Endothelial cell (in vitro differentiated cells): Measurements from ENCODE around the gene ST8SIA5. TPM values are rescaled to one million over a fixed set of nuclear protein-coding genes. Genes with fewer than 3 reads are reported as not detected.

Experiments
- DNase-seq: peaks from one replicate; pipeline ENCODE4 v3.0.0; 2021; ENCODE audit warnings: low spot score
- H3K27ac Mint-ChIP-seq: one replicate; pipeline ENCODE4 v1.8.0; 2021; ENCODE audit warnings: mixed read lengths, inconsistent platforms; ENCODE audit not compliant: unreplicated experiment
- H3K27me3 Mint-ChIP-seq: one replicate; pipeline ENCODE4 v1.8.0; 2021; ENCODE audit warnings: mild to moderate bottlenecking, moderate library complexity, mixed read lengths, inconsistent platforms; ENCODE audit not compliant: unreplicated experiment
- H3K36me3 Mint-ChIP-seq: one replicate; pipeline ENCODE4 v1.8.0; 2021; ENCODE audit warnings: mild to moderate bottlenecking, low read depth, mixed read lengths, inconsistent platforms; ENCODE audit not compliant: unreplicated experiment
- H3K4me1 Mint-ChIP-seq: one replicate; pipeline ENCODE4 v1.8.0; 2021; ENCODE audit warnings: mild to moderate bottlenecking, mixed read lengths, inconsistent platforms; ENCODE audit not compliant: unreplicated experiment
- H3K4me3 Mint-ChIP-seq: one replicate; pipeline ENCODE4 v1.8.0; 2021; ENCODE audit warnings: mild to moderate bottlenecking, mixed read lengths, inconsistent platforms; ENCODE audit not compliant: unreplicated experiment
- H3K9me3 Mint-ChIP-seq: one replicate; pipeline ENCODE4 v1.8.0; 2021; ENCODE audit warnings: mixed read lengths, inconsistent platforms; ENCODE audit not compliant: unreplicated experiment
- total RNA-seq: library from RNA; stranded (reverse); fragmentation: NEBNext Ultra II Directional; extraction: Animal tissue kit (Norgen Biotek cat#: 25700); gene quantifications from one replicate; pipeline ENCODE4 v1.2.1, GENCODE V29; 2021; ENCODE audit not compliant: unreplicated experiment
- TF ChIP-seq, protein P1 (sequence below): fragments of 200-600 bp; sonication (generic); IDR thresholded peaks from one replicate; pipeline ENCODE4 v1.5.0; 2021; ENCODE audit warnings: antibody characterized with exemption; ENCODE audit not compliant: unreplicated experiment

ST8SIA5 gene
- total RNA-seq, 1 donor from 2014 or later, result 0.49 TPM

DNA sequence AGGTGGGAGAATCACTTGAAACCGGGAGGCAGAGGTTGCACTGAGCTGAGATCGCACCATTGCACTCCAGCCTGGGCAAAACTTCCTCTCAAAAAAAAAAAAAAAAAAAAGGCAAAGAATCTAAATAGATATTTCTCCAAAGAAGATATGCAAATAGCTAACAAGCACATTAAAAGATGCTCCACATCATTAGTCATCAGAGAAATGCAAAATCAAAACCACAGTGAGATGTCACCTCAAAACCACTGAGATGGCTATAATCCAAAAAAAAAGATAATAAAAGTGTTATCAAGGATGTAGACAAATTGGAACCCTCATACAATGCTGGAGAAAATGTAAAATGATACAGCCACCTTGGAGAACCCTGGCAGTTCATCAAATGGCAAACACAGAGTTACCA is 8.4 kb downstream of the ST8SIA5 start:
- TF ChIP-seq, protein P1, sequence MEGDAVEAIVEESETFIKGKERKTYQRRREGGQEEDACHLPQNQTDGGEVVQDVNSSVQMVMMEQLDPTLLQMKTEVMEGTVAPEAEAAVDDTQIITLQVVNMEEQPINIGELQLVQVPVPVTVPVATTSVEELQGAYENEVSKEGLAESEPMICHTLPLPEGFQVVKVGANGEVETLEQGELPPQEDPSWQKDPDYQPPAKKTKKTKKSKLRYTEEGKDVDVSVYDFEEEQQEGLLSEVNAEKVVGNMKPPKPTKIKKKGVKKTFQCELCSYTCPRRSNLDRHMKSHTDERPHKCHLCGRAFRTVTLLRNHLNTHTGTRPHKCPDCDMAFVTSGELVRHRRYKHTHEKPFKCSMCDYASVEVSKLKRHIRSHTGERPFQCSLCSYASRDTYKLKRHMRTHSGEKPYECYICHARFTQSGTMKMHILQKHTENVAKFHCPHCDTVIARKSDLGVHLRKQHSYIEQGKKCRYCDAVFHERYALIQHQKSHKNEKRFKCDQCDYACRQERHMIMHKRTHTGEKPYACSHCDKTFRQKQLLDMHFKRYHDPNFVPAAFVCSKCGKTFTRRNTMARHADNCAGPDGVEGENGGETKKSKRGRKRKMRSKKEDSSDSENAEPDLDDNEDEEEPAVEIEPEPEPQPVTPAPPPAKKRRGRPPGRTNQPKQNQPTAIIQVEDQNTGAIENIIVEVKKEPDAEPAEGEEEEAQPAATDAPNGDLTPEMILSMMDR, result no peak
- Mint-ChIP-seq H3K4me3 (no peak overlapping the region), H3K27me3 (peaks cover 4% of the 10 kb centered on the region), H3K4me1 (no peaks in the 10 kb centered on the region), H3K36me3 (no peaks in the 10 kb centered on the region), H3K9me3 (no peaks in the 10 kb centered on the region), H3K27ac (no peak overlapping the region)
- no peak for DNase-seq

DNA sequence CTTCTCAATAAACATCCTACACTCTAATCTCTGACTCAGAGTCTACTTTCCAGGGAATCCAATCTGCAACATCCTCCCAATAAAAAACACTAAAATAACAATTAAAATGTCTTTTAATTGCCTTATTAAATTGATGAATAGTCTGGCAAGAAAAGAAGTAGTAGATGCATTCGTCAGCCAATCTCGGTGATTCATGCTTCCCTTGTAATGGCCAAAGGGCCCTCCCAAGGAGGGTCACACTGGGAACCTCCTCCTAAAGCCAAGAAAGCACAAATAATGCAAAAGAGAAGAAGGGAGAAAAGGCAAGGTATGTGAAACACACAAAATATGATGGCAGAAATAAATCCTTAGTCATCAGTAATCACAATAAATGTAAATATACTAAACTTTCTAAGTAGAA is 16.8 kb downstream of the ST8SIA5 start:
- TF ChIP-seq, protein P1, result no peak
- peaks cover 6% of the 10 kb centered on the region for H3K4me1 Mint-ChIP-seq
- H3K27ac Mint-ChIP-seq, result no peak overlapping the region
- no peaks in the 10 kb centered on the region for H3K9me3 Mint-ChIP-seq
- H3K36me3 Mint-ChIP-seq, result no peaks in the 10 kb centered on the region
- no peak overlapping the region for H3K4me3 Mint-ChIP-seq
- peaks cover 3% of the 10 kb centered on the region for H3K27me3 Mint-ChIP-seq
- no peak for DNase-seq

DNA sequence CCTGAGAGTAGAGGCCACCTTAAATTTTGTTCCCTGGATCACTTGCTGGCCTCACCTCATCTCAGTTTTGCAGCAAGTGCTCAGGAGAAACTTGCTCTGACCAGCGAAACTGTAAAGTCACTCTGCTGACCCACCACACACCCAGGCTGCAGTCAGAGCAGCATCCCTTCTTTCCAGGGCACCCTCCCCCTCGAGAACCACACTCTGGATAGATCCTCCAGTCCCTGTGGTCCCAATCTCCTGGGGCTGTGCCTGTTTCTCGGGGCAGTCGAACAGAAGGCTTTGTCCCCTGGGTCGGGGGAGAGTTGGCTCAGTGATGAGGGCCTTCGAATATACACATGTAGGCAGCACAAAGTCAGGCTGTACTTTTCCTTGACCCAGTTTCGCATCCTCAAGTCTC is 18.4 kb downstream of the ST8SIA5 start:
- H3K4me3 Mint-ChIP-seq, result no peak overlapping the region
- H3K27me3 Mint-ChIP-seq, result peaks cover 2% of the 10 kb centered on the region
- no peaks in the 10 kb centered on the region for H3K9me3 Mint-ChIP-seq
- DNase-seq, result no peak
- peaks cover 6% of the 10 kb centered on the region for H3K4me1 Mint-ChIP-seq
- H3K36me3 Mint-ChIP-seq, result no peaks in the 10 kb centered on the region
- TF ChIP-seq, protein P1, result no peak
- no peak overlapping the region for H3K27ac Mint-ChIP-seq

DNA sequence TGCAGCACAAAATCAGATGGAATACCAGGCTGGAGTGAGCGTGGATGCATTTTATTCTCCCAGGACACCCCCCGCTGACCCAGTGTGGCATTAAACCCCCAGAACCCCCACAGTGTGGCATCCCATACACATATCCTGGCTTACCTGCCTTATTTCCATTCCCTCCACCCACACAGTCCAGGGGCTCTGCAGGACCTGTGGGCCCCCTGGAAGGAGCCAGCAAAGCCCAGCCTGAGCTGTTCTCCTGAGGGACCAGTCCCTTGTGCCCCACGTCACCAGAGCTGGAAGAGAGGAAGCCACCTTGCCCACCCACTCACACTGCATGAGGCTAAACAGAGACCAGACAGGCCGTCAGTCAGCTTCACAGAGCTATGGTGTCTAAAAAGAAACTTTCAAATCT is 20.1 kb downstream of the ST8SIA5 start:
- Mint-ChIP-seq H3K9me3 (no peaks in the 10 kb centered on the region), H3K27ac (no peak overlapping the region), H3K27me3 (peaks cover 3% of the 10 kb centered on the region), H3K4me3 (no peak overlapping the region), H3K4me1 (peaks cover 6% of the 10 kb centered on the region), H3K36me3 (no peaks in the 10 kb centered on the region)
- TF ChIP-seq, protein P1, result no peak
- DNase-seq, result no peak

DNA sequence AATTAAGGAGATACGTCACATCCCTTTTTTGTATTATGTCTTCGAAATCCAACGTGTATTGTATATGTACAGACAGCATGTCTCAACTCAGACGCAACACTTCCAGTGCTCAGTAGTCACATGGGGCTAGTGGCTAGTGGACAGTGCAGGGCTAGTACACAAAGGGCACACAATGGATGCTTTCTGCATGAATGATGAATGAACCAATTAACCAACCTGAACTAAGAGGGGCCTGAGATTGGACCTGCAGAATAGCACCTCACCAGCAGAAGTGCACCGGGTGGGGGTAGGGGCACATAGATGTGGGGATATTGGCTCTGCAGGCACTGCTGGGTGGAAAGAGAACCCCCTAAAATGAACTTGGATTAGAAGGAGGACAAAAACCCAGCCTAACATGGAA is 20.7 kb downstream of the ST8SIA5 start:
- Mint-ChIP-seq H3K4me1 (peaks cover 6% of the 10 kb centered on the region), H3K36me3 (peaks cover 4% of the 10 kb centered on the region), H3K27me3 (peaks cover 5% of the 10 kb centered on the region), H3K9me3 (no peaks in the 10 kb centered on the region), H3K4me3 (no peak overlapping the region), H3K27ac (no peak overlapping the region)
- TF ChIP-seq, protein P1, result no peak
- DNase-seq, result no peak
